Panc1 (cell line): ENCODE measurements around the gene MTA2. TPM values are rescaled to one million over a fixed set of nuclear protein-coding genes. Genes with fewer than 3 reads are reported as not detected.
A peak's percentile ranks its signal among the peaks of the same experiment; 100 is the strongest.

Source experiments
- ATAC-seq: fragments of 200-7000 bp; cut with Tn5 transposase; 2 replicates; pipeline ENCODE4 v1.9.1; 2020; ENCODE audit warnings: mild to moderate bottlenecking, moderate library complexity
- BruUV-seq: library from RNA; stranded (reverse); fragments of 400-500 nt; replicated peaks from 2 replicates; lab custom pipeline; 2021; lab: Mats Ljungman, UMichigan
- CTCF ChIA-PET: fragments of 300-600 bp; sonication (Branson Sonifier 250); formaldehyde crosslinking; loops from one replicate; lab custom pipeline; 2022; ENCODE audit warnings: antibody characterized with exemption; lab: Charles Lee
- POLR2A ChIA-PET: fragments of 300-600 bp; sonication (Branson Sonifier 250); formaldehyde crosslinking; loops from one replicate; lab custom pipeline; 2022; ENCODE audit warnings: antibody characterized with exemption; lab: Charles Lee
- DNase-seq: peaks from one replicate; pipeline ENCODE4 v3.0.0-alpha.2; 2010; ENCODE audit warnings: low read depth, low spot score
- H3K27ac ChIP-seq: 2 replicates; pipeline ENCODE4 v1.5.1; 2011; ENCODE audit warnings: mild to moderate bottlenecking, low read length, inconsistent platforms
- H3K27me3 ChIP-seq: fragments of 200-500 bp; sonication (Bioruptor generic); 2 replicates; pipeline ENCODE4 v1.6.0; 2014; ENCODE audit warnings: low read length, inconsistent platforms; ENCODE audit not compliant: control insufficient read depth, insufficient read depth
- H3K36me3 ChIP-seq: fragments of 200-500 bp; sonication (Bioruptor generic); 2 replicates; pipeline ENCODE4 v1.5.1; 2014; ENCODE audit warnings: inconsistent platforms, mild to moderate bottlenecking, low read length, moderate library complexity; ENCODE audit not compliant: control insufficient read depth, insufficient read depth
- H3K4me1 ChIP-seq: 2 replicates; pipeline ENCODE4 v1.5.1; 2011; ENCODE audit warnings: inconsistent platforms, mild to moderate bottlenecking, low read length, moderate library complexity; ENCODE audit not compliant: control insufficient read depth, insufficient read depth
- H3K4me3 ChIP-seq, 2 experiments: 2 replicates each; pipeline ENCODE4 v1.5.1; 2011 to 2012; ENCODE audit warnings: low read depth in 2 of 2, low read length in 2 of 2, mild to moderate bottlenecking in 2 of 2, inconsistent platforms in 1 of 2, moderate library complexity in 1 of 2
- H3K9me3 ChIP-seq: fragments of 200-500 bp; sonication (Bioruptor generic); 2 replicates; pipeline ENCODE4 v1.5.1; 2014; ENCODE audit warnings: low read depth, mild to moderate bottlenecking, inconsistent platforms, low read length, moderate library complexity; ENCODE audit not compliant: control insufficient read depth, insufficient read depth
- CTCF ChIP-seq: fragments of 450-650 bp; IDR thresholded peaks from 2 replicates; pipeline ENCODE4 v1.5.1; 2017; ENCODE audit warnings: mild to moderate bottlenecking
- POLR2AphosphoS5 ChIP-seq: IDR thresholded peaks from 2 replicates; pipeline ENCODE4 v1.6.1; 2012; ENCODE audit warnings: mild to moderate bottlenecking, low read depth, low read length, moderate library complexity
- REST ChIP-seq, 2 experiments: IDR thresholded peaks; 2 replicates each; pipeline ENCODE4 v1.6.1; 2011 to 2012; ENCODE audit warnings: low read depth in 2 of 2, control low read depth in 1 of 2, low read length in 1 of 2, mild to moderate bottlenecking in 1 of 2, moderate library complexity in 1 of 2; ENCODE audit not compliant: insufficient read depth in 1 of 2
- SIN3A ChIP-seq: IDR thresholded peaks from 2 replicates; pipeline ENCODE4 v1.6.1; 2012; ENCODE audit warnings: low read depth, mild to moderate bottlenecking, low read length, moderate library complexity, borderline replicate concordance; ENCODE audit not compliant: insufficient read depth
- TCF7L2 ChIP-seq: IDR thresholded peaks from 2 replicates; pipeline ENCODE4 v1.6.1; 2011; ENCODE audit warnings: mild to moderate bottlenecking, low read depth, low read length, inconsistent platforms
- in situ Hi-C: cut with HindIII; loops from 2 replicates; pipeline ENCODE4 v1.10.0; 2016; ENCODE audit warnings: low sequenced_read_pairs, low pct_unique_long_range_greater_than_20kb
- intact Hi-C: fragments of 100-400 bp; cut with micrococcal nuclease; formaldehyde crosslinking; loops from one replicate; pipeline ENCODE4 v1.10.0; 2022; ENCODE audit not compliant: unreplicated experiment
- total RNA-seq: library from RNA; stranded (reverse); gene quantifications from one replicate; pipeline ENCODE4 v1.2.1, GENCODE V29; 2021; ENCODE audit not compliant: unreplicated experiment

Gene MTA2
- total RNA-seq, 1 experiment from 2014 or later, result 163 TPM

GRCh38 chr11:62611705-62612365, 10.2 kb upstream of the MTA2 start:
- Histone ChIP-seq H3K27me3 (no peaks in the 10 kb centered on the region), H3K27ac (peak overlapping the region; percentile 90), H3K9me3 (no peaks in the 10 kb centered on the region), H3K4me3 (peak overlapping the region; percentile 80 to 87), H3K36me3 (no peaks in the 10 kb centered on the region; the same call in 1 of the 2 replicates), H3K4me1 (peaks cover 21% of the 10 kb centered on the region)
- DNase-seq, result no peak
- intact Hi-C loops, result no loop called here
- ChIA-PET POLR2A (interaction anchor here (0.5 to 1.3 kb wide), 3 partner anchors 29 to 150 kb away, joined by 3 to 8 read pairs (median 3); partner anchors contain the start of genes C11orf98, CSKMT and POLR2G), CTCF (interaction anchor here (0.7 to 1.2 kb wide), 4 partner anchors 10 to 53 kb away, joined by 5 to 8 read pairs (median 6); partner anchors contain the start of genes C11orf98 and MTA2)
- ATAC-seq, result peak; percentile 35
- BruUV-seq, result no TSS peak
- TF ChIP-seq CTCF (no peak), REST (IDR thresholded peaks at IDR 0.05; ENCODE audit: insufficient read depth in 1 of 2, low read depth in 2 of 2, low read length in 1 of 2) (no peak), TCF7L2 (no peak), POLR2AphosphoS5 (no peak), SIN3A (no peak)
- in situ Hi-C loops, result no loop called here

- Histone ChIP-seq H3K27ac (peak overlapping the region; percentile 90), H3K4me1 (peaks cover 21% of the 10 kb centered on the region), H3K9me3 (no peaks in the 10 kb centered on the region), H3K4me3 (peak overlapping the region; percentile 80 to 87), H3K36me3 (no peaks in the 10 kb centered on the region; the same call in none of the 2 replicates), H3K27me3 (no peaks in the 10 kb centered on the region)
- intact Hi-C loops, result no loop called here
- in situ Hi-C loops, result no loop called here
- DNase-seq (no peak), ATAC-seq (no peak)
- ChIA-PET POLR2A (interaction anchor here (0.5 to 1.3 kb wide), 2 partner anchors 54 to 150 kb away, joined by 3 read pairs; partner anchors contain the start of genes C11orf98, CSKMT and POLR2G), CTCF (interaction anchor here (1.1 to 1.5 kb wide), 3 partner anchors 9 to 54 kb away, joined by 3 to 8 read pairs (median 5); partner anchors contain the start of genes C11orf98, CSKMT and MTA2)
- TF ChIP-seq POLR2AphosphoS5 (no peak), REST (IDR thresholded peaks at IDR 0.05; ENCODE audit: insufficient read depth in 1 of 2, low read depth in 2 of 2, low read length in 1 of 2) (no peak), TCF7L2 (no peak), CTCF (no peak), SIN3A (no peak)
- BruUV-seq, result no TSS peak
Measured at GRCh38 chr11:62610814-62611704, 9.4 kb upstream of the MTA2 start.
